ENCODE results near the gene SPR.

Gene SPR

DNA sequence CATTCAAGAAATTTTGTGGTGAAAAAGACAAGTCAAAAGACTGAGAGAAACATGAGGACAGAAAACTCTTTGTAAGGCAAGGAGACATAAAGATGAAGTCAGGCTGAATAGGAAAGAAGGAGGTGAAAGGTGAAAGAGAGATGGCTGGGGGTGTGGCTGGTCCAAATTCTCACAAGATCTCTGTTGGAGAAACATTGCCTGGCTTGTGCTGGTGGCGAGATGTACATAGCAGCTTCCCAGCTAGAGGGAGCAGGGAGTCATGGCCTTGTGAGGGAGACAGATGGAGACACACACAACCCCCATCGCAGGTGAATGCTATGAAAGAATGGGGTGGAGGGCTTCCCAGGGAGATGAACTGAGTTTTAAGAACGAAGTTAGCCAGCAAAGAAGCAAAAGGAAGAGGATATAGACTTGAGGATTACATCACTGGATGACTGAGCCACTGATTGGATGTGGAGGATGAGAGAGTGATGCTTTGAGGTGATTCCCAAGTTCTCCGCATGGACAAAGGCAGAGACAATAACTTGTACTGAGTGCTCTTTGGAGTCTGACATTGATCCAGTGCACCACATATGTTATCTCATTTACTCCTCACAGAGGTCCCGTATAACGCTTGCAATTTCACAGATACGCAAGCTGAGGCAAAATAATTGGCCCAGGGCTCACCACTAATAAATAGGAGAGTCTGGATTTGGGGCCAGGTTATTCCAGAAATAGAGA lies 26.4 kb downstream of the SPR start:
- TF ChIP-seq GABPA (IDR thresholded peaks at IDR 0.05; ENCODE audit: low read depth): no peak
- TF ChIP-seq POLR2AphosphoS5 (IDR thresholded peaks at IDR 0.05; ENCODE audit: low read depth): no peak
- TF ChIP-seq, protein P1, sequence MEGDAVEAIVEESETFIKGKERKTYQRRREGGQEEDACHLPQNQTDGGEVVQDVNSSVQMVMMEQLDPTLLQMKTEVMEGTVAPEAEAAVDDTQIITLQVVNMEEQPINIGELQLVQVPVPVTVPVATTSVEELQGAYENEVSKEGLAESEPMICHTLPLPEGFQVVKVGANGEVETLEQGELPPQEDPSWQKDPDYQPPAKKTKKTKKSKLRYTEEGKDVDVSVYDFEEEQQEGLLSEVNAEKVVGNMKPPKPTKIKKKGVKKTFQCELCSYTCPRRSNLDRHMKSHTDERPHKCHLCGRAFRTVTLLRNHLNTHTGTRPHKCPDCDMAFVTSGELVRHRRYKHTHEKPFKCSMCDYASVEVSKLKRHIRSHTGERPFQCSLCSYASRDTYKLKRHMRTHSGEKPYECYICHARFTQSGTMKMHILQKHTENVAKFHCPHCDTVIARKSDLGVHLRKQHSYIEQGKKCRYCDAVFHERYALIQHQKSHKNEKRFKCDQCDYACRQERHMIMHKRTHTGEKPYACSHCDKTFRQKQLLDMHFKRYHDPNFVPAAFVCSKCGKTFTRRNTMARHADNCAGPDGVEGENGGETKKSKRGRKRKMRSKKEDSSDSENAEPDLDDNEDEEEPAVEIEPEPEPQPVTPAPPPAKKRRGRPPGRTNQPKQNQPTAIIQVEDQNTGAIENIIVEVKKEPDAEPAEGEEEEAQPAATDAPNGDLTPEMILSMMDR (IDR thresholded peaks at IDR 0.05; ENCODE audit: insufficient read depth, low read length): no peak
- no peak for TF ChIP-seq SPI1 (IDR thresholded peaks at IDR 0.05; ENCODE audit: borderline replicate concordance, low read depth)
- TF ChIP-seq, protein P2, sequence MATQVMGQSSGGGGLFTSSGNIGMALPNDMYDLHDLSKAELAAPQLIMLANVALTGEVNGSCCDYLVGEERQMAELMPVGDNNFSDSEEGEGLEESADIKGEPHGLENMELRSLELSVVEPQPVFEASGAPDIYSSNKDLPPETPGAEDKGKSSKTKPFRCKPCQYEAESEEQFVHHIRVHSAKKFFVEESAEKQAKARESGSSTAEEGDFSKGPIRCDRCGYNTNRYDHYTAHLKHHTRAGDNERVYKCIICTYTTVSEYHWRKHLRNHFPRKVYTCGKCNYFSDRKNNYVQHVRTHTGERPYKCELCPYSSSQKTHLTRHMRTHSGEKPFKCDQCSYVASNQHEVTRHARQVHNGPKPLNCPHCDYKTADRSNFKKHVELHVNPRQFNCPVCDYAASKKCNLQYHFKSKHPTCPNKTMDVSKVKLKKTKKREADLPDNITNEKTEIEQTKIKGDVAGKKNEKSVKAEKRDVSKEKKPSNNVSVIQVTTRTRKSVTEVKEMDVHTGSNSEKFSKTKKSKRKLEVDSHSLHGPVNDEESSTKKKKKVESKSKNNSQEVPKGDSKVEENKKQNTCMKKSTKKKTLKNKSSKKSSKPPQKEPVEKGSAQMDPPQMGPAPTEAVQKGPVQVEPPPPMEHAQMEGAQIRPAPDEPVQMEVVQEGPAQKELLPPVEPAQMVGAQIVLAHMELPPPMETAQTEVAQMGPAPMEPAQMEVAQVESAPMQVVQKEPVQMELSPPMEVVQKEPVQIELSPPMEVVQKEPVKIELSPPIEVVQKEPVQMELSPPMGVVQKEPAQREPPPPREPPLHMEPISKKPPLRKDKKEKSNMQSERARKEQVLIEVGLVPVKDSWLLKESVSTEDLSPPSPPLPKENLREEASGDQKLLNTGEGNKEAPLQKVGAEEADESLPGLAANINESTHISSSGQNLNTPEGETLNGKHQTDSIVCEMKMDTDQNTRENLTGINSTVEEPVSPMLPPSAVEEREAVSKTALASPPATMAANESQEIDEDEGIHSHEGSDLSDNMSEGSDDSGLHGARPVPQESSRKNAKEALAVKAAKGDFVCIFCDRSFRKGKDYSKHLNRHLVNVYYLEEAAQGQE (IDR thresholded peaks at IDR 0.05; ENCODE audit: insufficient replicate concordance, low read depth): no peak
- no peak overlapping the region for H3K27ac ChIP-seq (replicated peaks)
- peaks cover 69% of the 10 kb centered on the region for H3K27me3 ChIP-seq (ENCODE audit: insufficient read depth, poor library complexity, severe bottlenecking)
- DNase-seq (ENCODE audit: low read depth in 1 of 2, low spot score in 1 of 2): no peak
- no peak overlapping the region for H3K4me3 ChIP-seq (replicated peaks; ENCODE audit: insufficient read depth, low read length)

DNA sequence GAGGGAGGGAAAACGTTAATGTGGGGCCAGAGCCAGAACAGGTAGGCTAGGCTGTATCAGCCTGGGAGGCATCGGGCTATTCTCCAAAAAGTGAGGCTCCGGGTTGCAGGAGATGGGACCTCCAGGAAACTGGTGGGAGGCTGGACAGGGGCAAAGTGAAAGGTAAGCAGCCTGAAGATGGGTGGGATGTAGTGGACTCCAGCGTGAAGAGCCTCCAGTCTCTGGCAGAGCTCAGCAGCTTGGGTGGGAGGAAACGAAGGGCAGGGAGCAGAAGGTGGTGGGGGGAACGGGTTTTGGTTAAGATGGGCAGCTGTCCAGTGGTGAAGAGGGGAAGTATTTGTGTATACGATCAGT lies 27.0 kb downstream of the SPR start:
- no peak for TF ChIP-seq POLR2AphosphoS5 (IDR thresholded peaks at IDR 0.05; ENCODE audit: low read depth)
- no peak for TF ChIP-seq SPI1 (IDR thresholded peaks at IDR 0.05; ENCODE audit: borderline replicate concordance, low read depth)
- TF ChIP-seq GABPA (IDR thresholded peaks at IDR 0.05; ENCODE audit: low read depth): no peak
- TF ChIP-seq, protein P1 (IDR thresholded peaks at IDR 0.05; ENCODE audit: insufficient read depth, low read length): no peak
- TF ChIP-seq, protein P2 (IDR thresholded peaks at IDR 0.05; ENCODE audit: insufficient replicate concordance, low read depth): no peak
- H3K27ac ChIP-seq (replicated peaks): no peak overlapping the region
- H3K27me3 ChIP-seq (ENCODE audit: insufficient read depth, poor library complexity, severe bottlenecking): peaks cover 70% of the 10 kb centered on the region
- DNase-seq (ENCODE audit: low read depth in 1 of 2, low spot score in 1 of 2): no peak
- H3K4me3 ChIP-seq (replicated peaks; ENCODE audit: insufficient read depth, low read length): no peak overlapping the region

DNA sequence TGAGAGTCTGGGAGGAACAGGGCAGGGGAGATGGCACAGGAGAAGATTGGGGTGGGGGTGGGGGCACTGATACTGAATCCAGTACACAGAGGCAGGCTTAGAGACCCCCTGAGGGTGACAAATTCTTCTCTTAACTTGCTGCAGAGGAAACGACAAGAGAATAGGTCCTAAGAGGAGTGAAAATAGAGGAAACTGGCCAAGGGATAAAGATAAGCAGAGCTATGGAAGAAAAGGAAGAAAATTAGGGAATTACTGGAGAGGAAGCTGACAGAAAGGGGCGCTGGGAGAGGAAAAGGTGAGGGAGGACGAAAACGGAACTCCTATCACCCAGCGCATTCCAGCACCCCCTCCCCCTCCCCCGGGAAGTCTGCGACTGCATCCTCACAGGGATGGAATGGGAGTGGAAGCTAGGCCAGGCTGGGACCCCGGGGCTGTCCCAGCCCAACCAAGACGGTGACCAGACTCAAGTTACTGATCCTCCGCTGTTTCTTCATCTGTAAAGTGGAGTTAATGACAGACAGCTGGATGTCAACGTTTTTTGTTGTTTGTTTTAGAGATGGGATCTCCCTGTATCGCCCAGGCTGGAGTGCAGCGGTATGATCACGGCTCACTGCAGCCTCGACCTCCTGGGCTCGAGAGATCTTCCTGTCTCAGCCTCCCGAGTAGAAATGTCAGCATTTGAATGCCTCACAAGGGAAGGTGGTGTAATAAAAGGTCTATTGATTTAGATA lies 27.5 kb downstream of the SPR start:
- H3K4me3 ChIP-seq (replicated peaks; ENCODE audit: insufficient read depth, low read length): no peak overlapping the region
- no peak for DNase-seq (ENCODE audit: low read depth in 1 of 2, low spot score in 1 of 2)
- H3K27me3 ChIP-seq (ENCODE audit: insufficient read depth, poor library complexity, severe bottlenecking): peaks cover 70% of the 10 kb centered on the region
- TF ChIP-seq POLR2AphosphoS5 (IDR thresholded peaks at IDR 0.05; ENCODE audit: low read depth) (no peak), SPI1 (IDR thresholded peaks at IDR 0.05; ENCODE audit: borderline replicate concordance, low read depth) (no peak), GABPA (IDR thresholded peaks at IDR 0.05; ENCODE audit: low read depth) (no peak)
- TF ChIP-seq, protein P1 (IDR thresholded peaks at IDR 0.05; ENCODE audit: insufficient read depth, low read length): no peak
- TF ChIP-seq, protein P2 (IDR thresholded peaks at IDR 0.05; ENCODE audit: insufficient replicate concordance, low read depth): no peak
- no peak overlapping the region for H3K27ac ChIP-seq (replicated peaks)

Measured in HL-60 (cell line).